ENCODE measurements around the gene P3H3.

P3H3 gene

DNA sequence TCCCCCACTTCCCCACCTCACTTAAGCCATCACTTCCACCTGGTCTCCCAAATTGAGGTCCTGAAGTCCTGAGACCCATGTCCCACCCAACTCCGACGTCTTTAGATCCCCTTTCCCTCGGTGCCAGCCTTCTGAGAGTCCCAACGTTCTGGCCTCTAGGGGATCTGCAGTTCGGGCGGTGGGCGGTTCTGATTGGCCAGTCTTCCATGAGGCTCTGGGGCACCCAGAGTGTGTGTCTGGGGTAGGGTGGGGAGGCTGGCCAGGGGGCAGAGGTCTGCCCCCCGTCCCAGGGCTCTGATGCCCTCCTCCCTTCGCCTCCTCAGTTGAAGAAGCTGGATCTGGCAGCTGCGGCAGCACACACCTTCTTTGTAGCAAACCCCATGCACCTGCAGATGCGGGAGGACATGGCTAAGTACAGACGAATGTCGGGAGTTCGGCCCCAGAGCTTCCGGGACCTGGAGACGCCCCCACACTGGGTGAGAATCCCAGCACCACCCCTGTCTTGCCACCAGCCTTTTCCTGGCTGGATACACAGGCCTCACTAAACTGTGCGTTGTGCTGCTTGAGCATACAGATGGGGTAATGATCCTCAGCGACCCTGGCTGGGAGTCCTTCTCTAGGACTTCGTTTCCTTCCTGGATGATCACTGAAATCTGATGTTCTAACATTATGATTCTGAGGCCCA is 1.5 kb downstream of the P3H3 start:
- TF ChIP-seq EGR1 (IDR thresholded peaks at IDR 0.05), result no peak
- no peak for TF ChIP-seq RAD21 (IDR thresholded peaks at IDR 0.05; ENCODE audit: low read depth)
- no peak for TF ChIP-seq FOXM1 (IDR thresholded peaks at IDR 0.05; ENCODE audit: borderline replicate concordance, low read depth)
- TF ChIP-seq, protein P1, sequence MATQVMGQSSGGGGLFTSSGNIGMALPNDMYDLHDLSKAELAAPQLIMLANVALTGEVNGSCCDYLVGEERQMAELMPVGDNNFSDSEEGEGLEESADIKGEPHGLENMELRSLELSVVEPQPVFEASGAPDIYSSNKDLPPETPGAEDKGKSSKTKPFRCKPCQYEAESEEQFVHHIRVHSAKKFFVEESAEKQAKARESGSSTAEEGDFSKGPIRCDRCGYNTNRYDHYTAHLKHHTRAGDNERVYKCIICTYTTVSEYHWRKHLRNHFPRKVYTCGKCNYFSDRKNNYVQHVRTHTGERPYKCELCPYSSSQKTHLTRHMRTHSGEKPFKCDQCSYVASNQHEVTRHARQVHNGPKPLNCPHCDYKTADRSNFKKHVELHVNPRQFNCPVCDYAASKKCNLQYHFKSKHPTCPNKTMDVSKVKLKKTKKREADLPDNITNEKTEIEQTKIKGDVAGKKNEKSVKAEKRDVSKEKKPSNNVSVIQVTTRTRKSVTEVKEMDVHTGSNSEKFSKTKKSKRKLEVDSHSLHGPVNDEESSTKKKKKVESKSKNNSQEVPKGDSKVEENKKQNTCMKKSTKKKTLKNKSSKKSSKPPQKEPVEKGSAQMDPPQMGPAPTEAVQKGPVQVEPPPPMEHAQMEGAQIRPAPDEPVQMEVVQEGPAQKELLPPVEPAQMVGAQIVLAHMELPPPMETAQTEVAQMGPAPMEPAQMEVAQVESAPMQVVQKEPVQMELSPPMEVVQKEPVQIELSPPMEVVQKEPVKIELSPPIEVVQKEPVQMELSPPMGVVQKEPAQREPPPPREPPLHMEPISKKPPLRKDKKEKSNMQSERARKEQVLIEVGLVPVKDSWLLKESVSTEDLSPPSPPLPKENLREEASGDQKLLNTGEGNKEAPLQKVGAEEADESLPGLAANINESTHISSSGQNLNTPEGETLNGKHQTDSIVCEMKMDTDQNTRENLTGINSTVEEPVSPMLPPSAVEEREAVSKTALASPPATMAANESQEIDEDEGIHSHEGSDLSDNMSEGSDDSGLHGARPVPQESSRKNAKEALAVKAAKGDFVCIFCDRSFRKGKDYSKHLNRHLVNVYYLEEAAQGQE (IDR thresholded peaks at IDR 0.05; ENCODE audit: low read depth), result no peak
- no peak for TF ChIP-seq CREB1 (IDR thresholded peaks at IDR 0.05; ENCODE audit: low read depth)
- TF ChIP-seq TEAD4 (IDR thresholded peaks at IDR 0.05), result no peak
- TF ChIP-seq EP300 (IDR thresholded peaks at IDR 0.05; ENCODE audit: borderline replicate concordance), result no peak
- TF ChIP-seq TCF12 (IDR thresholded peaks at IDR 0.05; ENCODE audit: low read depth), result no peak
- TF ChIP-seq NFIC (IDR thresholded peaks at IDR 0.05), result no peak
- no peak; the same call in 1 of the 2 replicates for TF ChIP-seq ZBTB7A (IDR thresholded peaks at IDR 0.05; ENCODE audit: low read depth)
- TF ChIP-seq TAF1 (IDR thresholded peaks at IDR 0.05; ENCODE audit: low read depth), result no peak
- TF ChIP-seq YY1 (IDR thresholded peaks at IDR 0.05; ENCODE audit: low read depth), result no peak
- no peak for TF ChIP-seq CEBPB (IDR thresholded peaks at IDR 0.05)
- TF ChIP-seq, protein P2, sequence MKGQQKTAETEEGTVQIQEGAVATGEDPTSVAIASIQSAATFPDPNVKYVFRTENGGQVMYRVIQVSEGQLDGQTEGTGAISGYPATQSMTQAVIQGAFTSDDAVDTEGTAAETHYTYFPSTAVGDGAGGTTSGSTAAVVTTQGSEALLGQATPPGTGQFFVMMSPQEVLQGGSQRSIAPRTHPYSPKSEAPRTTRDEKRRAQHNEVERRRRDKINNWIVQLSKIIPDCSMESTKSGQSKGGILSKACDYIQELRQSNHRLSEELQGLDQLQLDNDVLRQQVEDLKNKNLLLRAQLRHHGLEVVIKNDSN (IDR thresholded peaks at IDR 0.05), result no peak
- TF ChIP-seq, protein P3, sequence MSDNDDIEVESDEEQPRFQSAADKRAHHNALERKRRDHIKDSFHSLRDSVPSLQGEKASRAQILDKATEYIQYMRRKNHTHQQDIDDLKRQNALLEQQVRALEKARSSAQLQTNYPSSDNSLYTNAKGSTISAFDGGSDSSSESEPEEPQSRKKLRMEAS (IDR thresholded peaks at IDR 0.05), result no peak

DNA sequence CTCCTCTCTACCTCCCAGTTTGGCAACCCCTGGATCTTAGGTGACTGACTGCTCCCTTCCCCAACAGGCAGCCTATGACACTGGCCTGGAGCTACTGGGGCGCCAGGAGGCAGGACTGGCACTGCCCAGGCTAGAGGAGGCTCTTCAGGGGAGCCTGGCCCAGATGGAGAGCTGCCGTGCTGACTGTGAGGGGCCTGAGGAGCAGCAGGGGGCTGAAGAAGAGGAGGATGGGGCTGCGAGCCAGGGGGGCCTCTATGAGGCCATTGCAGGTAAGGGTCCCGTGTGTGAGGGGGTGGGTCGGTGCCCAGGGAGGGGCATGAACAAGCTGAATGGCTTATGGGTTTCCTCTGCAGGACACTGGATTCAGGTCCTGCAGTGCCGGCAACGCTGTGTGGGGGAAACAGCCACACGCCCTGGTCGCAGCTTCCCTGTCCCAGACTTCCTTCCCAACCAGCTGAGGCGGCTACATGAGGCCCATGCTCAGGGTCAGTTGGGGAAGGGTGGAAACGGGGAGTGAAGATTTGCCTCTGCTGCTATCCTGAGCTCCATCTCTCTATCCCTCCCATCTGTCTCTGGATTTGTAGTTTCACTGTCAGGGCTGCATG is 2.2 kb downstream of the P3H3 start:
- no peak for TF ChIP-seq EP300 (IDR thresholded peaks at IDR 0.05; ENCODE audit: borderline replicate concordance)
- TF ChIP-seq, protein P1 (IDR thresholded peaks at IDR 0.05; ENCODE audit: low read depth), result no peak
- TF ChIP-seq FOXM1 (IDR thresholded peaks at IDR 0.05; ENCODE audit: borderline replicate concordance, low read depth), result no peak
- TF ChIP-seq ZBTB7A (IDR thresholded peaks at IDR 0.05; ENCODE audit: low read depth), result no peak
- TF ChIP-seq, protein P3 (IDR thresholded peaks at IDR 0.05), result no peak
- TF ChIP-seq NFIC (IDR thresholded peaks at IDR 0.05), result no peak
- TF ChIP-seq TEAD4 (IDR thresholded peaks at IDR 0.05), result no peak
- TF ChIP-seq EGR1 (IDR thresholded peaks at IDR 0.05), result no peak
- no peak for TF ChIP-seq TCF12 (IDR thresholded peaks at IDR 0.05; ENCODE audit: low read depth)
- TF ChIP-seq CEBPB (IDR thresholded peaks at IDR 0.05), result no peak
- TF ChIP-seq, protein P2 (IDR thresholded peaks at IDR 0.05), result no peak
- no peak for TF ChIP-seq RAD21 (IDR thresholded peaks at IDR 0.05; ENCODE audit: low read depth)
- no peak for TF ChIP-seq YY1 (IDR thresholded peaks at IDR 0.05; ENCODE audit: low read depth)
- no peak for TF ChIP-seq TAF1 (IDR thresholded peaks at IDR 0.05; ENCODE audit: low read depth)
- TF ChIP-seq CREB1 (IDR thresholded peaks at IDR 0.05; ENCODE audit: low read depth), result no peak

DNA sequence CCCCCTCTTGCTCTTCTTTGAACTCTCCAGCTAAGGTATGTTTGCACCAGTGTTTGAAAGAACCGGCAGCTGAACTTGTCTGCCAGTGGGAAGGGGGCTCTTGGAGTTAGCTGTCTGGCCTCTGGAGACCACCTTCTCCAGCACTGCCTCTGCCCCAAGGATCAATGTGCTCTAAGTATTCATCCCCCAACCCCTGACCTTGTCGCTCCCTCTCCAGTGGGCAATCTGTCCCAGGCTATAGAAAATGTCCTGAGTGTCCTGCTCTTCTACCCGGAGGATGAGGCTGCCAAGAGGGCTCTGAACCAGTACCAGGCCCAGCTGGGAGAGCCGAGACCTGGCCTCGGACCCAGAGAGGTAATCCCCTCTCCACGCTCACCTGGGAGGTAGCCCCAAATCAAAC is 2.8 kb downstream of the P3H3 start:
- TF ChIP-seq, protein P3 (IDR thresholded peaks at IDR 0.05), result no peak
- TF ChIP-seq TCF12 (IDR thresholded peaks at IDR 0.05; ENCODE audit: low read depth), result no peak
- TF ChIP-seq RAD21 (IDR thresholded peaks at IDR 0.05; ENCODE audit: low read depth), result no peak
- TF ChIP-seq, protein P1 (IDR thresholded peaks at IDR 0.05; ENCODE audit: low read depth), result no peak
- no peak for TF ChIP-seq NFIC (IDR thresholded peaks at IDR 0.05)
- TF ChIP-seq, protein P2 (IDR thresholded peaks at IDR 0.05), result no peak
- TF ChIP-seq ZBTB7A (IDR thresholded peaks at IDR 0.05; ENCODE audit: low read depth), result no peak
- no peak for TF ChIP-seq TAF1 (IDR thresholded peaks at IDR 0.05; ENCODE audit: low read depth)
- TF ChIP-seq EP300 (IDR thresholded peaks at IDR 0.05; ENCODE audit: borderline replicate concordance), result no peak
